Measurements from ENCODE around the gene GLS2.

Gene GLS2

GRCh38 chr12:56431288-56431687, 56.7 kb downstream of the GLS2 start:
- no peak for DNase-seq
- no peaks in the 10 kb centered on the region for H3K27me3 ChIP-seq (replicated peaks in 2 of 5; ENCODE audit: control insufficient read depth in 4 of 5, insufficient read depth in 5 of 5, low read length in 4 of 5)
- ChIA-PET CTCF (no interaction called here), POLR2A (no interaction called here)
- H3K4me1 ChIP-seq (ENCODE audit: control extremely low read depth in 1 of 4, control insufficient read depth in 4 of 4, insufficient read depth in 4 of 4, low read length in 3 of 4), result no peaks in the 10 kb centered on the region
- H3K36me3 ChIP-seq (ENCODE audit: control insufficient read depth in 4 of 4, insufficient read depth in 4 of 4, low read length in 3 of 4), result peaks cover 10 to 60% (median 24%) of the 10 kb centered on the region in 4 experiments
- no peak overlapping the region for H3K27ac ChIP-seq (ENCODE audit: insufficient read depth in 1 of 2, low read depth in 1 of 2, low read length in 2 of 2, poor library complexity in 1 of 2, severe bottlenecking in 2 of 2)
- no peaks in the 10 kb centered on the region for H3K9me3 ChIP-seq (ENCODE audit: control extremely low read depth in 1 of 5, control insufficient read depth in 4 of 5, insufficient read depth in 2 of 5, low read depth in 1 of 5, low read length in 4 of 5)
- H3K4me3 ChIP-seq (ENCODE audit: control insufficient read depth in 1 of 7, extremely low read depth in 1 of 7, insufficient read depth in 4 of 7, low read depth in 2 of 7, low read length in 6 of 7), result no peak overlapping the region
- WGBS (ENCODE audit: insufficient coverage), result 97% methylated on average over 9 of the region's 11 CpGs

GRCh38 chr12:56425940-56426438, 62.0 kb downstream of the GLS2 start:
- ChIA-PET CTCF (no interaction called here), POLR2A (no interaction called here)
- Histone ChIP-seq H3K9me3 (ENCODE audit: control extremely low read depth in 1 of 5, control insufficient read depth in 4 of 5, insufficient read depth in 2 of 5, low read depth in 1 of 5, low read length in 4 of 5) (no peaks in the 10 kb centered on the region), H3K27me3 (replicated peaks in 2 of 5; ENCODE audit: control insufficient read depth in 4 of 5, insufficient read depth in 5 of 5, low read length in 4 of 5) (no peaks in the 10 kb centered on the region), H3K4me3 (ENCODE audit: control insufficient read depth in 1 of 7, extremely low read depth in 1 of 7, insufficient read depth in 4 of 7, low read depth in 2 of 7, low read length in 6 of 7) (no peak overlapping the region), H3K36me3 (ENCODE audit: control insufficient read depth in 4 of 4, insufficient read depth in 4 of 4, low read length in 3 of 4) (peaks cover 15 to 78% (median 46%) of the 10 kb centered on the region in 4 experiments), H3K27ac (ENCODE audit: insufficient read depth in 1 of 2, low read depth in 1 of 2, low read length in 2 of 2, poor library complexity in 1 of 2, severe bottlenecking in 2 of 2) (no peak overlapping the region), H3K4me1 (ENCODE audit: control extremely low read depth in 1 of 4, control insufficient read depth in 4 of 4, insufficient read depth in 4 of 4, low read length in 3 of 4) (no peaks in the 10 kb centered on the region)
- no peak for DNase-seq
- WGBS (ENCODE audit: insufficient coverage), result 67% methylated on average over 3 of the region's 3 CpGs

DNA sequence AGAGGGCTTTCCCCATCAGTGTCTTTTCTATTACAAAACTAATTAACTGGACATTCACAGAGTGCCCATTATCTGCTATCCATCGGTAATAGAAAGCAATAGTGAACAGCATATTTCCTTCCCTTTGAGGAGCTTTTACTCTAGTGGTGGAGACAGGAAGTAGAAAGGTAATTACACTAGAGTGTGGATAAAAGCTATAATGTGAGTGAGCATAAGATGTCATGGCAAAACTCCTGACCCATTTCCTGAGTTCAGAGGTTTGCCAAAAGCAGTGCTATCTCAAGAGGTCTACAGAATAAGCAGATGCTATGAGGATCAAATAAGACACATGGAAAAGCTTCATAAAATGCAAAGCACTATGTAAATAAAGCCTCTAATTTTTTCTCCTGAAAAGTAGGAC, 62.8 kb downstream of the GLS2 start:
- DNase-seq, result no peak
- H3K36me3 ChIP-seq (ENCODE audit: control insufficient read depth in 4 of 4, insufficient read depth in 4 of 4, low read length in 3 of 4), result peaks cover 15 to 80% (median 47%) of the 10 kb centered on the region in 4 experiments

More for the DNA sequence above, 62.8 kb downstream of the GLS2 start:
- no peaks in the 10 kb centered on the region for H3K9me3 ChIP-seq (ENCODE audit: control extremely low read depth in 1 of 5, control insufficient read depth in 4 of 5, insufficient read depth in 2 of 5, low read depth in 1 of 5, low read length in 4 of 5)
- H3K4me1 ChIP-seq (ENCODE audit: control extremely low read depth in 1 of 4, control insufficient read depth in 4 of 4, insufficient read depth in 4 of 4, low read length in 3 of 4), result no peaks in the 10 kb centered on the region
- no peak overlapping the region for H3K27ac ChIP-seq (ENCODE audit: insufficient read depth in 1 of 2, low read depth in 1 of 2, low read length in 2 of 2, poor library complexity in 1 of 2, severe bottlenecking in 2 of 2)
- 67% methylated on average over 1 of the region's 1 CpG for WGBS (ENCODE audit: insufficient coverage)
- ChIA-PET CTCF (no interaction called here), POLR2A (no interaction called here)
- H3K27me3 ChIP-seq (replicated peaks in 2 of 5; ENCODE audit: control insufficient read depth in 4 of 5, insufficient read depth in 5 of 5, low read length in 4 of 5), result no peaks in the 10 kb centered on the region
- no peak overlapping the region for H3K4me3 ChIP-seq (ENCODE audit: control insufficient read depth in 1 of 7, extremely low read depth in 1 of 7, insufficient read depth in 4 of 7, low read depth in 2 of 7, low read length in 6 of 7)

Measured in common myeloid progenitor, CD34-positive (primary cell).